GM21786 (cell line): ENCODE results near the gene CLDN9.
"Not testable (repeated sequence)": the region's sequence is repeated elsewhere in the genome, so short reads cannot be mapped to it uniquely, and the experiment has no call there.

Experiments used
- ATAC-seq: cut with Tn5 transposase; IDR thresholded peaks from one replicate; pipeline ENCODE4 v1.9.1; 2021; ENCODE audit not compliant: unreplicated experiment

Gene CLDN9

GRCh38 chr16:3030222-3031212 is 17.8 kb downstream of the CLDN9 start:
- ATAC-seq = no peak

DNA sequence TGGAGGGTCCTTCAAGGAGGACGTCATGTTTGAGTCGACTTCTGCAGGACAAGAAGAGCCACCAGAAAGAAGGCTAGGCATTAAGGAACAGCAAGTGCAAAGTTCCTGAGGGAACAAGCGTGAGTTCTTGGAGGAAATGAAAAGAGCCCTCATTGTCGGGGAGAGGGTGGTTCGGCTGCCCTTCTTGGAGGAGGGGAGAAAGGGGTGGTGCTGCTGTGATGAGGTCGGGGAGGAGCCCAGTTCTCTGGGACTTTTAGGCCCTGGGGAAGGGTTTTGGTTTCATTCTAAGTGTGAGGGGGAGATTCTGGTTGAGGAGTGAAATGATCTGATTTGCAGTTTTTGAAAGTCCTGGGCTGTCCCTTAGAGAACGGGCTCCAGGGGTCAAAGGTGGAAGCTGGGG is 19.9 kb downstream of the CLDN9 start:
- ATAC-seq = no peak

DNA sequence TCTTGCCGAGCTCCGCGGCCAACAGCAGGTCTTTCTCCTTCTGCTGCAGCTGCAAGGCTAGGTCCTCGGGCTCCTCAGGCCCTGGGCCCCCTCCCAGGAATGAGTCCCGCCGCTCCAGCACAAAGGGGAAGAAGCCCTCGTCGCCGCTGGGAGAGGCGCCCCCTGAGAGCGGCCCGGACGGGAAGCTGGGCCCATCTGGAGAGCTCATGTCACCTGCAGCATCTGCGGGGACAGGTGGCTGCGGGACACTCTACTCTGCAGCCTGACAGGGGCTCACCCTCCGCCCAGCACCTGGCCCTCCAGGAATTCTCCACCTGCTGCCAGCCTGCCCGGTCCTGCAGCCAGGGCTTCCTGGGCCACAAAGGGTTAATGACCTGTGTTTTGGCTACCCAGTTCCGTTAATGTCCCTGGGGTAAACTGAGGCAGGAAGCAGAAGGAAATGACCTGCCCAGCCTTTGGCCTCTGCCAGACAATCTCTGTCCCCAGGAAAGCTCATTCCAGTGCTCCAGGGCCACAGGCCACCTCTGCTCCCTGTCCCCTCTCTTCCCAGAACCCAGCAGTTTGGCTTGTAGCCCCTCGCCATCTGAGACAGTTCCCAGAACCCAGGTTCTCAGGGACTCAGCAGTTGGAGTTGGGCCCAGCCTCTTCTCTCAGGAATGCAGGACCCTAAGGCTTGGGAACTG is 22.7 kb downstream of the CLDN9 start:
- no peak for ATAC-seq

- ATAC-seq = no peak
Measured at GRCh38 chr16:3035972-3036725, 23.4 kb downstream of the CLDN9 start.

DNA sequence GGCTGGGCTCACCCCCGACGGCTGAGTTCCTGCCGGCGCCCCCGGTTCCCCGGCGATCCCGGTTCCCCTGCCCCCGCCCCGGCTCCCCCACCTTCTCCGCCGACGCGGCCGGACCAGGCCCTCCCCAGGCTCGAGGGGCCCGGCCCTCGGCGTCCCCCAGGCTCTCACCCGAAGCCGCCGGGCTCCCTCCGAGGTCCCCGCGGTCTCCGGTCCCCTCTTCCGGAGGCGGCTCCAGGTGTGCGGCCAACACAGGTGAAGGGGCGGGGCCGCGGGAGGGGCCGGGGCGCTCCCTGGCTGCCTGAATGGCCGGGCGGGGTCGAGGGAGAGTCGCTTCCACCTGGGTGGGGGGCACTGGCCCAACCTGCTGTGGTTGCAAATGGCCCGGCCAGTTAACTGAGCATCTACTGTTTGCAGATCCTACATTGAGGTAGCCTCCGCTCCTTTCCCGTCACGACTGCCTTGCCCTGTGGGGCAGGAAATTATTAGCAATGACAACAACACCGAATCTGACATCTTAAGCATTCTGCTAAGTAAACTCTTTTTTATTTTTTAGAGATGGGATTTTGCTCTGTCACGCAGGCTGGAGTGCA is 24.1 kb downstream of the CLDN9 start, which contains the start of gene BICDL2:
Gene BICDL2 (minus strand): TSS at position 219 of the 590 bp plus-strand sequence. CDS start 1,448 bp downstream, outside the sequence.
- no peak for ATAC-seq

- ATAC-seq = no peak
Measured at GRCh38 chr16:3038256-3038655, 25.5 kb downstream of the CLDN9 start.

- ATAC-seq = no peak
Measured at GRCh38 chr16:3038896-3039295, 26.2 kb downstream of the CLDN9 start.

- no peak for ATAC-seq
Measured at GRCh38 chr16:3042376-3042775, 29.7 kb downstream of the CLDN9 start.

GRCh38 chr16:3044708-3045107 is 32.0 kb downstream of the CLDN9 start:
- ATAC-seq = no peak

DNA sequence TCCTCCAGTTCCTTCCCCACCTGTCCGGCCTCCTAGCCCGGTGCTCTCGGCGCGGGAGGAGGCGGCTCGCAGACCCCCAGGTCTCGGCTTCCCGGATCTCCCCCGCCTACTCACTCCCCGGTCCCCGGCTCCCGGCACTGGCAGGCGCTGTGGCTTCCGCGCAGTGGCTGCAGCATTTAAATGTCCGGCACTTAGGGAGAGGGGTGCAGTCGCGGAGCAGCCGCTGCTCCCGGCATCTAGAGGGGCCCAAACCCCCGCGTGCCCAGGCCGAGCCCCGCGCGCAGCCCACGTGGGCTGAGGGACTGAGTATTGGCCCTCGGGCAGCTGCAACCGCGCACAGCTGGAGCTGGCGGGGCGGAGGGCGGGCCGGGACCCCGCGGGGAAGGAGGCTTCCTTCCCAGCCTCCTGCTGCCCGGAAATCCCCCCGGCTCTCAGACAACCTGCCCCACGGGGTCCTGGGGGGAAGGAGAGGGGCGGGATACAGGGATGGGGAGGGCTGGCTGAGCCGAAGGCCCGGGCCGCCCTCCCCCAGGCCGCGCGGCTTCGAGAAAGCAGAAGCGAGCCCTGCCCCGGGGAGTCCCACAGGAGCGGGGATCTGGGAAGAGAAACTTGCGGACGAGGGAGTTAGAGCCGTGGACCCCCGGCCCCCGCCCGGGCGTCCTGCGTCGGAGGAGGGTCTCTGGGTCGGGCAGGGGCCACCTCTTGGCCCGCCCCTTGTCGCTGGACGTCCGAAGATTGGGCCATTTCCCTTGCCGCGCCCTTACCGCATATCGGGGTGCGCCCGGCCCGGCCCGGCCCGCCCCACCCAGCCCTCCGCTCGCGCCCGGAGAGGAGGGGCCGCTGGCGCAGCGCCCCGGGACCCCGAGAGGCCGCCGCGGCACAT is 33.3 kb downstream of the CLDN9 start, which contains the start of gene MMP25:
Gene MMP25 (plus strand): TSS at position 804 of the 883 bp plus-strand sequence. CDS start 357 bp downstream, outside the sequence.
- ATAC-seq = no peak

DNA sequence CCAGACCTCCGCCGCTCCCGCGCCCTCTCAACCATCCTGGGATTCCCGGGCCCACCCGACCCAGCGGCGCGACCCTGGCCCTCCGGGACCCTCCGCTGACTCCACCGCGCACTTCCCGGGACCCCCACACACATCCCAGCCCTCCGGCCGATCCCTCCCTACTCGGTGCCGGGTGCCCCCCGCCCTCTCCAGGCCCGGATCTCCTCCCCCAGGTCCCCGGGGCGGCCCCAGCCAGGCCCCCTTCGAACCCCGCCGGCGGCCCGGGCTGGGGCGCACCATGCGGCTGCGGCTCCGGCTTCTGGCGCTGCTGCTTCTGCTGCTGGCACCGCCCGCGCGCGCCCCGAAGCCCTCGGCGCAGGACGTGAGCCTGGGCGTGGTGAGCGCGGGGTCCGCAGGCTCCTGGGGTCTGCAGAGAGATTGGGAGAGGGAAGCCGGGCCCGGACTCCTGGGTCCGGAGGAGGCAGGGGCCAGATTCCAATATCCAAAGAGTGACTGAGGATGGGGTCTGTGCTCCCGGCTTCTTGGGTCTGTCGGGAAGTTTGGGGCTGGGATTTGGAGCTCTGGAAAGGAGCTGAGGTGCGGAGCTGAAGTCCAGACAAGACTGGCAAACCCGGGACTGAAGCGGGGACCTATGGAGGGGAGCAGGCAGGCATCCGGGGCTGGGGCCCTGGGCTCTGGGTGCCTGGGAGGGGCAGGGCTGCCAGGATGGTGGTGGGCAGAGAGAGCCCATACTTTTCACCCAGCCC is 34.1 kb downstream of the CLDN9 start:
- ATAC-seq = no peak

DNA sequence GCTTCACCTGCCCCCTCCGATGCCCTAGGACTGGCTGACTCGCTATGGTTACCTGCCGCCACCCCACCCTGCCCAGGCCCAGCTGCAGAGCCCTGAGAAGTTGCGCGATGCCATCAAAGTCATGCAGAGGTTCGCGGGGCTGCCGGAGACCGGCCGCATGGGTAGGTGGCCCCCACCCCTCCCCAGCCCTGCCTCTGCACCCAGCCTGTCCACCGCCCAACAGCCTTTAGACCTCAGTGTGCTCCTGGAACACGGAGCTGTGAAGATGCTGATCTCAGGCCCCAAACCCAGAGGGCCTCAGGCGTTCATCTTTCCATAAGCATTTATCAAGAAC is 34.6 kb downstream of the CLDN9 start:
- no peak for ATAC-seq

DNA sequence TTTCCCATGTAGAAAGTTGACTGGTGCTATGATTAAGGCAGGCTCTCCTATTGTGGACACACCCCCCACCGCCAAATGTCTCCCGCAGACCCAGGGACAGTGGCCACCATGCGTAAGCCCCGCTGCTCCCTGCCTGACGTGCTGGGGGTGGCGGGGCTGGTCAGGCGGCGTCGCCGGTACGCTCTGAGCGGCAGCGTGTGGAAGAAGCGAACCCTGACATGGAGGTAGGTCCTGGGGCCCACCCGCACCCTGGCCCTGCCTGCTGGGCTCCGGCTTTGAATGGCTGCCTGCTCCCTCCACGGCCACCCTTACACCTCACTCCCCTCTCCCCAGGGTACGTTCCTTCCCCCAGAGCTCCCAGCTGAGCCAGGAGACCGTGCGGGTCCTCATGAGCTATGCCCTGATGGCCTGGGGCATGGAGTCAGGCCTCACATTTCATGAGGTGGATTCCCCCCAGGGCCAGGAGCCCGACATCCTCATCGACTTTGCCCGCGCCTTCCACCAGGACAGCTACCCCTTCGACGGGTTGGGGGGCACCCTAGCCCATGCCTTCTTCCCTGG is 37.3 kb downstream of the CLDN9 start:
- no peak for ATAC-seq

DNA sequence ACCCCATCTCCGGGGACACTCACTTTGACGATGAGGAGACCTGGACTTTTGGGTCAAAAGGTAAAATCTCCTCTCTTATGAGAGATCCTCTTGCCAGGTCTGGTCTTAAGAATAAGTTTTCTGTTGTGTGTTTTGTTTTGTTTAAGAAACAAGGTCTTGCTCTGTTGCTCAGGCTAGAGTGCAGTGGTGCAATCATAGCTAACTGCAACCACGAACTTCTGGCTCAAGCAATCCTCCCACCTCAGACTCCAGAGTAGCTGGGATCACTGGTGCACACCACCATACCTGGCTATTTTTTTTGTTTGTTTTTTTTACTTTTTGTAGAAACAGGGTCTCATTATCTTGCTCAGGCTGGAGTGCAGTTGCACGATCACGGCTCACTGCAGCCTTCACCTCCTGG is 37.8 kb downstream of the CLDN9 start:
- ATAC-seq = no peak

GRCh38 chr16:3051009-3051408 is 38.3 kb downstream of the CLDN9 start:
- ATAC-seq = no peak

DNA sequence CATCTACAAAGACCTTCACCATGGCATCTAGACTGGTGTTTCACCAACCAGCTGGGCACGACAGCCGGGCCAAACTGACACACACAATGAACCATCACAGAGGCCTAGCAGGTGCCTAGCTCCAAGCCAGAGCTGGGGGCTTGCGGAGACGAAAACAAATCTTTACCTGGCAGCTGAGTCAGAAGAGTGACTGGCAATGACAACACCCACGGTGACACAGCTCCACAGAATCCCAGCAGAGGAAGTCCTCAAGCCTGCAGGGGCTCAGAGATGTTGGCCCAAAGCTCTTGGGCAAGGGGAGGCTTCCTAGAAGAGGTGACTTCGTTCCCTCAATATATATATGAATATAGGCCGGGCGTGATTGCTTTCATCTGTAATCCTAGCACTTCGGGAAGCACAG is 38.8 kb downstream of the CLDN9 start:
- no peak for ATAC-seq

GRCh38 chr16:3052571-3053329 is 40.0 kb downstream of the CLDN9 start:
- ATAC-seq = not testable (repeated sequence)

DNA sequence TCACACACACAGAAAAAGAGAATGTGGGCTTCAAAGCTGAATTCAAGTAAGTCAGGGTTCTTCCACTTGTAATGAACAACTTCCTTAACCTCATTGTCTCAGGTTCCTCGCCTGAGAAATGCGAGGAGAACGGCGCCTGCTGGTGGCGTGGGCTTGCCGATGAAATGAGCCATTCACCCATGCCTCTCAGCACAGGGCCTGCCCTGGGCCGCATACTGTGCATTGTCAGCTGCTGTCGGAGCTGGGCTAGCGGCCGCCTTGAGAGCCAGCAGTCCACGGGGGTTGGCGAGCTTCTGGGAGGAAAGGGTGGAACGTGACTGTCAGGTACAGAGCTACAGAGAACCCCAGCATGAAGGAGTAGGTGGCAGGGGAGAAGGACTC is 40.6 kb downstream of the CLDN9 start:
- not testable (repeated sequence) for ATAC-seq
